OCI-LY1 (cell line): ENCODE data around the gene IGSF11.

Source experiments
- H2AFZ ChIP-seq: fragments of 200-600 bp; sonication (generic), shearing (Covaris generic); 2 replicates; pipeline ENCODE4 v1.6.0; 2014; ENCODE audit warnings: antibody characterized with exemption, mild to moderate bottlenecking, low read length
- H3F3A ChIP-seq: fragments of 200-600 bp; sonication (generic), shearing (Covaris generic); 2 replicates; pipeline ENCODE4 v1.6.0; 2014; ENCODE audit warnings: mild to moderate bottlenecking, antibody characterized with exemption, low read length, moderate library complexity; ENCODE audit not compliant: insufficient read depth
- H3K27ac ChIP-seq: fragments of 200-600 bp; sonication (generic); 2 replicates; pipeline ENCODE4 v1.5.1; 2014; ENCODE audit warnings: low read length, mixed run types, mild to moderate bottlenecking, low read depth; ENCODE audit not compliant: poor library complexity, severe bottlenecking
- H3K27me3 ChIP-seq: fragments of 200-600 bp; sonication (generic); 2 replicates; pipeline ENCODE4 v1.6.0; 2014; ENCODE audit warnings: antibody characterized with exemption, mild to moderate bottlenecking, low read length, moderate library complexity; ENCODE audit not compliant: insufficient read depth
- H3K36me3 ChIP-seq: fragments of 200-600 bp; sonication (generic); 2 replicates; pipeline ENCODE4 v1.6.1; 2014; ENCODE audit warnings: mild to moderate bottlenecking, antibody characterized with exemption, low read length, moderate library complexity, mixed read lengths; ENCODE audit not compliant: insufficient read depth
- H3K4me1 ChIP-seq: fragments of 200-600 bp; sonication (generic); 2 replicates; pipeline ENCODE4 v1.5.1; 2014; ENCODE audit warnings: mild to moderate bottlenecking, low read length, moderate library complexity; ENCODE audit not compliant: insufficient read depth, severe bottlenecking
- H3K4me2 ChIP-seq: fragments of 200-600 bp; sonication (generic), shearing (Covaris generic); 2 replicates; pipeline ENCODE4 v1.6.1; 2014; ENCODE audit warnings: low read length
- H3K4me3 ChIP-seq: fragments of 200-600 bp; sonication (generic); 2 replicates; pipeline ENCODE4 v1.5.1; 2014; ENCODE audit warnings: low read length, low read depth, mild to moderate bottlenecking, mixed read lengths; ENCODE audit not compliant: poor library complexity, severe bottlenecking
- H3K79me2 ChIP-seq: fragments of 200-600 bp; shearing (Covaris generic); 2 replicates; pipeline ENCODE4 v1.6.1; 2016; ENCODE audit warnings: mixed run types, low read length, mixed read lengths; ENCODE audit not compliant: insufficient read depth
- H3K9ac ChIP-seq: fragments of 200-600 bp; sonication (generic), shearing (Covaris generic); 2 replicates; pipeline ENCODE4 v1.6.1; 2014; ENCODE audit warnings: mild to moderate bottlenecking, low read length, mixed read lengths
- H3K9me2 ChIP-seq: fragments of 200-600 bp; sonication (generic), shearing (Covaris generic); 2 replicates; pipeline ENCODE4 v1.6.1; 2014; ENCODE audit warnings: low read depth, mild to moderate bottlenecking, low read length, mixed read lengths
- H3K9me3 ChIP-seq: fragments of 200-600 bp; shearing (Covaris generic); 2 replicates; pipeline ENCODE4 v1.6.1; 2014; ENCODE audit warnings: low read length, mixed read lengths
- H4K20me1 ChIP-seq: fragments of 200-600 bp; sonication (generic), shearing (Covaris generic); 2 replicates; pipeline ENCODE4 v1.6.0; 2016; ENCODE audit warnings: mild to moderate bottlenecking, low read length; ENCODE audit not compliant: insufficient read depth
- EZH2 ChIP-seq: fragments of 200-600 bp; sonication (generic), shearing (Covaris generic); IDR thresholded peaks from 2 replicates; pipeline ENCODE4 v1.8.0; 2017; ENCODE audit warnings: borderline replicate concordance, mixed run types, mild to moderate bottlenecking, antibody characterized with exemption, low read length, moderate library complexity, mixed read lengths
- TF ChIP-seq, protein P1 (sequence below): fragments of 200-600 bp; sonication (generic), shearing (Covaris generic); IDR thresholded peaks from 2 replicates; pipeline ENCODE4 v1.5.1; 2017; ENCODE audit warnings: mild to moderate bottlenecking, antibody characterized with exemption, low read length, moderate library complexity, mixed read lengths

IGSF11 gene

DNA sequence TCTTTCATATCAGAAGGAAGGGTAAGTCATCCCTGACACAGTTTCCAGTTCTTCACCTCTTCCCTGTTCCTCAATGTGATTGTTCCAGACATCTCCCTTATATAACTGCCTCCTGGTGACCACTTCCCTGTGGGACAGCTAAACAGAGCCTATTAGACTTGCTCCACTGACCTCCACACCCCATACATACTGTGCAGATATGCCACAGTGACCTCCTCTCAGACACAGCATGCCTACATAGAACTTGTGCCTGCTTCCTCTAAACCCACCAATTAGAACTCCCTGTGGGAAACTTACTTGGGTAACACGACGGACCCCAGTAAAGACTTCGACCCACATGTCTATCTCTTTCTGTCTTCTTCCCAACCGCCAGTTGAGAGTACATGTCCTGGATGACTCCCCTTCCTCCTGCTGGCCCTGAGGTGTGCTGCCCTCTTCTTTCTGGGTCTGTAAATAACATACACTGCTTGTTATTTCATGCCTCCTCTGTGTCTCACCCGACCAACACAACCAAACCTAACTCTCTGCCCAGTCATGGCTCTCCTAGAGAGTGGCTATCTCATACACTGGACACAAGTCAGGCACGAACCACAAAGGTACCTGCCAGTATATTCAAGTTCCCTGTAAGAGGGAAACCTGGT is 53.0 kb downstream of the IGSF11 start:
- no peaks in the 10 kb centered on the region for H3K9me3 ChIP-seq
- no peaks in the 10 kb centered on the region for H3K79me2 ChIP-seq
- no peaks in the 10 kb centered on the region for H3F3A ChIP-seq
- no peak overlapping the region for H3K4me3 ChIP-seq
- H3K36me3 ChIP-seq = no peaks in the 10 kb centered on the region
- H2AFZ ChIP-seq = no peak overlapping the region
- no peaks in the 10 kb centered on the region for H4K20me1 ChIP-seq
- TF ChIP-seq, protein P1, sequence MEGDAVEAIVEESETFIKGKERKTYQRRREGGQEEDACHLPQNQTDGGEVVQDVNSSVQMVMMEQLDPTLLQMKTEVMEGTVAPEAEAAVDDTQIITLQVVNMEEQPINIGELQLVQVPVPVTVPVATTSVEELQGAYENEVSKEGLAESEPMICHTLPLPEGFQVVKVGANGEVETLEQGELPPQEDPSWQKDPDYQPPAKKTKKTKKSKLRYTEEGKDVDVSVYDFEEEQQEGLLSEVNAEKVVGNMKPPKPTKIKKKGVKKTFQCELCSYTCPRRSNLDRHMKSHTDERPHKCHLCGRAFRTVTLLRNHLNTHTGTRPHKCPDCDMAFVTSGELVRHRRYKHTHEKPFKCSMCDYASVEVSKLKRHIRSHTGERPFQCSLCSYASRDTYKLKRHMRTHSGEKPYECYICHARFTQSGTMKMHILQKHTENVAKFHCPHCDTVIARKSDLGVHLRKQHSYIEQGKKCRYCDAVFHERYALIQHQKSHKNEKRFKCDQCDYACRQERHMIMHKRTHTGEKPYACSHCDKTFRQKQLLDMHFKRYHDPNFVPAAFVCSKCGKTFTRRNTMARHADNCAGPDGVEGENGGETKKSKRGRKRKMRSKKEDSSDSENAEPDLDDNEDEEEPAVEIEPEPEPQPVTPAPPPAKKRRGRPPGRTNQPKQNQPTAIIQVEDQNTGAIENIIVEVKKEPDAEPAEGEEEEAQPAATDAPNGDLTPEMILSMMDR = no peak
- TF ChIP-seq EZH2 = no peak
- H3K9ac ChIP-seq = no peak overlapping the region
- no peaks in the 10 kb centered on the region for H3K9me2 ChIP-seq
- no peak overlapping the region for H3K27ac ChIP-seq
- no peaks in the 10 kb centered on the region for H3K4me1 ChIP-seq
- H3K4me2 ChIP-seq = no peak overlapping the region
- H3K27me3 ChIP-seq = no peaks in the 10 kb centered on the region

DNA sequence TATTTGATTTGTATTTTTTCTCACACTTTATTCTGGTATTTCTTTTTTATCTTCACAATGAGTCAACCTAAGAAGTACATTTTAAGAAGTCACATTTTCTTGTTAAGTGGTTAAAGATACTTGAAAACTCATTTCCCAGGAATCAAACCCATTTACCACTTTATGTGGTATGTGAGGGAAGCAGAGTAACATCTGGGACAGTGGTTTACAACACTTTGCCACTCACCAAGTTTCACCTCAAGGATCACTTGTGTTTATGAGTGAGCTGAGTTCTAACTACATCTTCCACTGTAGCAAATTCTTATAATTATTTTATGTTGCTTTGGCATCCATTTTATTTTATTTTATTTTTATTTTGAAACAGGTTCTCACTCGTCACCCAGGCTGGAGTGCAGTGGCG is 53.8 kb downstream of the IGSF11 start:
- H3K4me1 ChIP-seq = no peaks in the 10 kb centered on the region
- H3K9me2 ChIP-seq = no peaks in the 10 kb centered on the region
- no peaks in the 10 kb centered on the region for H3F3A ChIP-seq
- TF ChIP-seq EZH2 = no peak
- TF ChIP-seq, protein P1 = no peak
- no peak overlapping the region for H3K4me3 ChIP-seq
- no peaks in the 10 kb centered on the region for H3K9me3 ChIP-seq
- no peak overlapping the region for H3K4me2 ChIP-seq
- H3K27ac ChIP-seq = no peak overlapping the region
- no peaks in the 10 kb centered on the region for H3K27me3 ChIP-seq
- H3K36me3 ChIP-seq = no peaks in the 10 kb centered on the region
- no peaks in the 10 kb centered on the region for H3K79me2 ChIP-seq
- no peak overlapping the region for H3K9ac ChIP-seq
- no peaks in the 10 kb centered on the region for H4K20me1 ChIP-seq
- H2AFZ ChIP-seq = no peak overlapping the region

- Histone ChIP-seq H3K27me3 (no peaks in the 10 kb centered on the region), H3K27ac (no peak overlapping the region), H4K20me1 (no peaks in the 10 kb centered on the region), H3K79me2 (no peaks in the 10 kb centered on the region), H3K9me2 (no peaks in the 10 kb centered on the region), H3K9ac (no peak overlapping the region), H3K4me3 (no peak overlapping the region), H3K36me3 (no peaks in the 10 kb centered on the region), H3K4me1 (no peaks in the 10 kb centered on the region), H2AFZ (no peak overlapping the region), H3F3A (no peaks in the 10 kb centered on the region), H3K4me2 (no peak overlapping the region), H3K9me3 (no peaks in the 10 kb centered on the region)
- TF ChIP-seq, protein P1 = no peak
- no peak for TF ChIP-seq EZH2
Observed at GRCh38 chr3:118978393-118978758, 56.3 kb downstream of the IGSF11 start.
